ENCODE results near the gene COPS3. TPM values are rescaled to one million over a fixed set of nuclear protein-coding genes. Genes with fewer than 3 reads are reported as not detected.

COPS3 gene
- total RNA-seq, 4 donors from 2014 or later, result 28.9 to 78.2 (median 60.0) TPM

DNA sequence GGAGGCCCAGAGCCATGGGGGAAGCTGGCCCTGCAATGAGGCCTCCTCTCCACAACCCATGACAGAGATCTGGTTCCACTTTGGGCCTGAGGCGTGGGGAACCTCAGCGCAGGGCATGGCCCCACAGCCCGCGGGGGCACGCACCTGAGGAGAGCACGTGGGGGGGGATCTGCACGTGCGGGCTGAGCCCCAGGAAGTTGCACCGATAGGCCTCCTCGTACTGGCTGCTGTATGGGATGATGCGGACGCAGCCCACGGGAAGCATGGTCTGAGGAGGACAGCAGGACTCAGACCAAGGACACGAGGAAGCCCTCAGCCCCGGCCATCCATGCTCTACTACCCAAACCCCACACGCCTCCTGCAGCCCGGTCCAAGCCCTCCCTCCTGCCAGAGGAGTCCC lies 64.8 kb downstream of the COPS3 start:
- no peaks in the 10 kb centered on the region for H3K27me3 ChIP-seq
- no peak overlapping the region for H3K4me3 ChIP-seq
- no peak overlapping the region for H3K27ac ChIP-seq
- no peaks in the 10 kb centered on the region for H3K4me1 ChIP-seq
- peaks cover 0 to 75% (median 35%) of the 10 kb centered on the region in 4 donors for H3K36me3 ChIP-seq
- WGBS, 2 donors (ENCODE audit: low coverage in 1 of 2), result 94% methylated on average over 17 of the region's 17 CpGs; no CpG with 5 or more reads in 1 of the 2 donors
- no peaks in the 10 kb centered on the region for H3K9me3 ChIP-seq
- intact Hi-C loops (cut with DNase I; ENCODE audit: low total_unique reads) (loop anchor here (1.0 kb wide), 1 partner anchor 18 kb away; no protein-coding TSS in a partner anchor), in situ Hi-C loops (cut with MboI; ENCODE audit: low pct_ligation_motif_present in 1 of 4, low pct_unique_long_range_greater_than_20kb in 1 of 4, low sequenced_read_pairs in 3 of 4) (no loop called here)
- TF ChIP-seq, protein P1, sequence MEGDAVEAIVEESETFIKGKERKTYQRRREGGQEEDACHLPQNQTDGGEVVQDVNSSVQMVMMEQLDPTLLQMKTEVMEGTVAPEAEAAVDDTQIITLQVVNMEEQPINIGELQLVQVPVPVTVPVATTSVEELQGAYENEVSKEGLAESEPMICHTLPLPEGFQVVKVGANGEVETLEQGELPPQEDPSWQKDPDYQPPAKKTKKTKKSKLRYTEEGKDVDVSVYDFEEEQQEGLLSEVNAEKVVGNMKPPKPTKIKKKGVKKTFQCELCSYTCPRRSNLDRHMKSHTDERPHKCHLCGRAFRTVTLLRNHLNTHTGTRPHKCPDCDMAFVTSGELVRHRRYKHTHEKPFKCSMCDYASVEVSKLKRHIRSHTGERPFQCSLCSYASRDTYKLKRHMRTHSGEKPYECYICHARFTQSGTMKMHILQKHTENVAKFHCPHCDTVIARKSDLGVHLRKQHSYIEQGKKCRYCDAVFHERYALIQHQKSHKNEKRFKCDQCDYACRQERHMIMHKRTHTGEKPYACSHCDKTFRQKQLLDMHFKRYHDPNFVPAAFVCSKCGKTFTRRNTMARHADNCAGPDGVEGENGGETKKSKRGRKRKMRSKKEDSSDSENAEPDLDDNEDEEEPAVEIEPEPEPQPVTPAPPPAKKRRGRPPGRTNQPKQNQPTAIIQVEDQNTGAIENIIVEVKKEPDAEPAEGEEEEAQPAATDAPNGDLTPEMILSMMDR (IDR thresholded peaks at IDR 0.05), result no peak
- no peak for TF ChIP-seq POLR2AphosphoS5 (IDR thresholded peaks at IDR 0.05)
- no peak for TF ChIP-seq POLR2A (IDR thresholded peaks at IDR 0.05)
- no peak for TF ChIP-seq EP300 (IDR thresholded peaks at IDR 0.05; ENCODE audit: low read depth)
- no peak for DNase-seq

DNA sequence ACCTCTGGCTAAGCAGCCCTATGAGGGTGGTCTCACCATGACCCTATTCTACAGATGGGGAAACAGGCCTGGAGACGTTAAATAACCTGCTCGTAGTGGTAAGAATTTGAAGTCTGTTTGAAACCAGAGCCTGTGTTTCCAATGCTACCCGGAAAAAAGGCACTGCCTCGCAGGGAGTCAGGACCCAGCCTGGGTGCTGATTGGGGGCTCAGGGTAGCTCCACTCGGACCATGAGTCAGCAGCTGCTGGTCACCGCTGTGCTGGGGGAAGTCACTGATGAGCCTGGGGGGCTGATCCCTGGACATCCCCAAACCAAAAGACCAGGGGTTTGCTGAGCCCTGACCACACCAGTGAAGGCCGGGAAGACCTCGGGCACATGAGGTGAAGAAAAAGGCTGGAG lies 65.5 kb downstream of the COPS3 start:
- TF ChIP-seq, protein P1 (IDR thresholded peaks at IDR 0.05), result no peak
- TF ChIP-seq POLR2AphosphoS5 (IDR thresholded peaks at IDR 0.05), result no peak
- no peak for TF ChIP-seq EP300 (IDR thresholded peaks at IDR 0.05; ENCODE audit: low read depth)
- no peak for TF ChIP-seq POLR2A (IDR thresholded peaks at IDR 0.05)

GRCh38 chr17:17214646-17215436 lies 66.2 kb downstream of the COPS3 start:
- no peak overlapping the region for H3K27ac ChIP-seq
- WGBS, 2 donors (ENCODE audit: low coverage in 1 of 2), result 91% methylated on average over 27 of the region's 27 CpGs; no CpG with 5 or more reads in 1 of the 2 donors
- intact Hi-C loops (cut with DNase I; ENCODE audit: low total_unique reads) (no loop called here), in situ Hi-C loops (cut with MboI; ENCODE audit: low pct_ligation_motif_present in 1 of 4, low pct_unique_long_range_greater_than_20kb in 1 of 4, low sequenced_read_pairs in 3 of 4) (no loop called here)
- no peaks in the 10 kb centered on the region for H3K4me1 ChIP-seq
- no peaks in the 10 kb centered on the region for H3K9me3 ChIP-seq
- H3K36me3 ChIP-seq, result peaks cover 0 to 61% (median 29%) of the 10 kb centered on the region in 4 donors
- H3K27me3 ChIP-seq, result no peaks in the 10 kb centered on the region
- H3K4me3 ChIP-seq, result no peak overlapping the region
- no peak for TF ChIP-seq EP300 (IDR thresholded peaks at IDR 0.05; ENCODE audit: low read depth)
- TF ChIP-seq POLR2AphosphoS5 (IDR thresholded peaks at IDR 0.05), result no peak
- TF ChIP-seq, protein P1 (IDR thresholded peaks at IDR 0.05), result no peak
- no peak for TF ChIP-seq POLR2A (IDR thresholded peaks at IDR 0.05)
- DNase-seq, result no peak

More for the DNA sequence above, 65.5 kb downstream of the COPS3 start:
- DNase-seq, result no peak
- intact Hi-C loops (cut with DNase I; ENCODE audit: low total_unique reads), result no loop called here
- H3K4me3 ChIP-seq, result no peak overlapping the region
- H3K36me3 ChIP-seq, result peaks cover 0 to 68% (median 32%) of the 10 kb centered on the region in 4 donors
- no peak overlapping the region for H3K27ac ChIP-seq
- no peaks in the 10 kb centered on the region for H3K27me3 ChIP-seq
- no peaks in the 10 kb centered on the region for H3K4me1 ChIP-seq
- 89 to 95% methylated on average over 4 to 8 of the region's 8 CpGs for WGBS, 2 donors (ENCODE audit: low coverage in 1 of 2)
- in situ Hi-C loops (cut with MboI; ENCODE audit: low pct_ligation_motif_present in 1 of 4, low pct_unique_long_range_greater_than_20kb in 1 of 4, low sequenced_read_pairs in 3 of 4), result no loop called here
- no peaks in the 10 kb centered on the region for H3K9me3 ChIP-seq

- TF ChIP-seq, protein P1 (IDR thresholded peaks at IDR 0.05), result no peak
- no peak for TF ChIP-seq POLR2A (IDR thresholded peaks at IDR 0.05)
- TF ChIP-seq EP300 (IDR thresholded peaks at IDR 0.05; ENCODE audit: low read depth), result no peak
- TF ChIP-seq POLR2AphosphoS5 (IDR thresholded peaks at IDR 0.05), result no peak
- no peak for DNase-seq
- Histone ChIP-seq H3K27ac (no peak overlapping the region), H3K27me3 (no peaks in the 10 kb centered on the region), H3K36me3 (peaks cover 0 to 57% (median 25%) of the 10 kb centered on the region in 4 donors), H3K4me3 (no peak overlapping the region), H3K4me1 (no peaks in the 10 kb centered on the region), H3K9me3 (no peaks in the 10 kb centered on the region)
- in situ Hi-C loops (cut with MboI; ENCODE audit: low pct_ligation_motif_present in 1 of 4, low pct_unique_long_range_greater_than_20kb in 1 of 4, low sequenced_read_pairs in 3 of 4) (no loop called here), intact Hi-C loops (cut with DNase I; ENCODE audit: low total_unique reads) (no loop called here)
- WGBS, 2 donors (ENCODE audit: low coverage in 1 of 2), result 85 to 89% methylated on average over 6 to 10 of the region's 10 CpGs
Measured at GRCh38 chr17:17213775-17214174, 67.3 kb downstream of the COPS3 start.
